Prostate gland (tissue), 2 donors: ENCODE results near the gene BCAN.

Experiments
- CTCF ChIP-seq, 4 experiments: fragments of 200-600 bp in 2 of 4; fragments of 450-650 bp in 2 of 4; sonication (generic) in 2 of 4; IDR thresholded peaks; 1 replicate in 3 of 4; 2 replicates in 1 of 4; pipeline ENCODE4 v1.5.1; 2016 to 2019; ENCODE audit warnings: antibody characterized with exemption in 4 of 4, mild to moderate bottlenecking in 2 of 4, moderate library complexity in 2 of 4
- POLR2A ChIP-seq: fragments of 450-650 bp; IDR thresholded peaks from one replicate; pipeline ENCODE4 v1.6.1; 2016; ENCODE audit warnings: antibody characterized with exemption, mild to moderate bottlenecking
- POLR2AphosphoS5 ChIP-seq: sonication (generic); formaldehyde crosslinking; IDR thresholded peaks from one replicate; pipeline ENCODE4 v1.6.1; 2017; ENCODE audit warnings: antibody characterized with exemption

- TF ChIP-seq CTCF (IDR thresholded peaks at IDR 0.05) (no peak), POLR2A (no peak), POLR2AphosphoS5 (no peak)
Observed at GRCh38 chr1:156665539-156665938, 23.6 kb downstream of the BCAN start.
